Chondrocyte (in vitro differentiated cells): ENCODE data around the gene XPO1. TPM values are rescaled to one million over a fixed set of nuclear protein-coding genes. Genes with fewer than 3 reads are reported as not detected.

ENCODE experiments used
- DNase-seq: peaks from one replicate; pipeline ENCODE4 v3.0.0; 2021; ENCODE audit warnings: mixed read lengths, low spot score
- H3K27ac Mint-ChIP-seq: one replicate; pipeline ENCODE4 v1.8.0; 2021; ENCODE audit warnings: mild to moderate bottlenecking, moderate library complexity, mixed read lengths; ENCODE audit not compliant: unreplicated experiment
- H3K27me3 Mint-ChIP-seq: 2 replicates; pipeline ENCODE4 v1.8.0; 2021; ENCODE audit warnings: low read depth, mixed read lengths
- H3K36me3 Mint-ChIP-seq: 2 replicates; pipeline ENCODE4 v1.8.0; 2021; ENCODE audit warnings: low read depth, mixed read lengths
- H3K4me1 Mint-ChIP-seq: 2 replicates; pipeline ENCODE4 v1.8.0; 2021; ENCODE audit warnings: low read depth, mild to moderate bottlenecking, mixed read lengths
- H3K4me3 Mint-ChIP-seq: one replicate; pipeline ENCODE4 v1.8.0; 2021; ENCODE audit warnings: mild to moderate bottlenecking, moderate library complexity, mixed read lengths; ENCODE audit not compliant: unreplicated experiment
- H3K9me3 Mint-ChIP-seq: 2 replicates; pipeline ENCODE4 v1.8.0; 2021; ENCODE audit warnings: low read depth, mixed read lengths
- total RNA-seq: library from RNA; stranded (reverse); gene quantifications from 3 replicates; pipeline ENCODE4 v1.2.1, GENCODE V29; 2021
- TF ChIP-seq, protein P1 (sequence below): fragments of 200-600 bp; sonication (generic); IDR thresholded peaks from 2 replicates; pipeline ENCODE4 v1.5.0; 2021; ENCODE audit warnings: antibody characterized with exemption, mild to moderate bottlenecking, moderate library complexity

Gene XPO1
- total RNA-seq, 1 donor from 2014 or later, result 89.8 TPM

DNA sequence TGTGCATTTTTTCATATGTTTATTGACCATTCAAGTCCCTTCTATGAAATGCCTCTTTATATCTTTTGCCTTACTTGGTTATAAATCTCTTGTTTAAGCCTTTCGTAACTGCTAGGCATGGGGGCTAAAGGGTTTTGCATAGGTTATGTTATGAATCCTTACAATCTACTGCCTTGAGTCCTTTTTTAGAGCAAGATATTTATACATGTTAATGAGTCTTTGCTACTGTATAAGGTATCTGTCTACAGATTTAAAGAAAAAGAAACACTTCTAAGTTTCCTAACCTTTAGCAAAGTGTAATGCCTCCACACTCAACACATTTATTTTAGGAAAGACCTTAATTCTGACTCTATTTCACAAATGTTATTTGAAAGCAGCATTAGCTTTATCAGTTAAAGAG lies 43.6 kb upstream of the XPO1 start:
- Mint-ChIP-seq H3K27ac (no peak overlapping the region), H3K4me3 (no peak overlapping the region)

DNA sequence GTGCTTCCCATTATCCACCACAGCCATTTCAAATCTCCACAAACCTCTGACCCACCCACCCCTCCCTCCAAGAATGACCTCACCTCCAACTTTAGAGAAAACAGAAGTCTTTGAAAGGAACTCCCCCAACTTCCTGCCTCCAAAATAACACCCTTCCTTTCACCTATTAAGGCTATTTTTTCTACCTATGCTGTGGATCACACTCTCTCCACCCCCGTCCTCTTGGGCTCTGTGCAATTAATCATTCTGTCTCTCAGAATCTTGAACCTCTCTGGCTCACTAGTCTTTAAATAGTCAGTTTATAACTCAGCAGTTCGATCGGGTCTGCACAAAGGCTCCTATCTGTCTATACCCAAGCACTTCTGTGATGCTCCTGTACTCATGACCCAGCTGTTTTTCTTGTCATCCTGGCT lies 37.3 kb upstream of the XPO1 start:
- Mint-ChIP-seq H3K9me3 (no peaks in the 10 kb centered on the region), H3K27me3 (no peaks in the 10 kb centered on the region), H3K4me1 (peaks cover 6% of the 10 kb centered on the region), H3K4me3 (no peak overlapping the region), H3K27ac (peak overlapping the region; percentile 7), H3K36me3 (no peaks in the 10 kb centered on the region)
- DNase-seq, result no peak
- TF ChIP-seq, protein P1, sequence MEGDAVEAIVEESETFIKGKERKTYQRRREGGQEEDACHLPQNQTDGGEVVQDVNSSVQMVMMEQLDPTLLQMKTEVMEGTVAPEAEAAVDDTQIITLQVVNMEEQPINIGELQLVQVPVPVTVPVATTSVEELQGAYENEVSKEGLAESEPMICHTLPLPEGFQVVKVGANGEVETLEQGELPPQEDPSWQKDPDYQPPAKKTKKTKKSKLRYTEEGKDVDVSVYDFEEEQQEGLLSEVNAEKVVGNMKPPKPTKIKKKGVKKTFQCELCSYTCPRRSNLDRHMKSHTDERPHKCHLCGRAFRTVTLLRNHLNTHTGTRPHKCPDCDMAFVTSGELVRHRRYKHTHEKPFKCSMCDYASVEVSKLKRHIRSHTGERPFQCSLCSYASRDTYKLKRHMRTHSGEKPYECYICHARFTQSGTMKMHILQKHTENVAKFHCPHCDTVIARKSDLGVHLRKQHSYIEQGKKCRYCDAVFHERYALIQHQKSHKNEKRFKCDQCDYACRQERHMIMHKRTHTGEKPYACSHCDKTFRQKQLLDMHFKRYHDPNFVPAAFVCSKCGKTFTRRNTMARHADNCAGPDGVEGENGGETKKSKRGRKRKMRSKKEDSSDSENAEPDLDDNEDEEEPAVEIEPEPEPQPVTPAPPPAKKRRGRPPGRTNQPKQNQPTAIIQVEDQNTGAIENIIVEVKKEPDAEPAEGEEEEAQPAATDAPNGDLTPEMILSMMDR, result no peak

More for the DNA sequence above, 43.6 kb upstream of the XPO1 start:
- Mint-ChIP-seq H3K36me3 (no peaks in the 10 kb centered on the region), H3K4me1 (no peaks in the 10 kb centered on the region), H3K9me3 (no peaks in the 10 kb centered on the region), H3K27me3 (no peaks in the 10 kb centered on the region)
- no peak for DNase-seq
- TF ChIP-seq, protein P1, result no peak

DNA sequence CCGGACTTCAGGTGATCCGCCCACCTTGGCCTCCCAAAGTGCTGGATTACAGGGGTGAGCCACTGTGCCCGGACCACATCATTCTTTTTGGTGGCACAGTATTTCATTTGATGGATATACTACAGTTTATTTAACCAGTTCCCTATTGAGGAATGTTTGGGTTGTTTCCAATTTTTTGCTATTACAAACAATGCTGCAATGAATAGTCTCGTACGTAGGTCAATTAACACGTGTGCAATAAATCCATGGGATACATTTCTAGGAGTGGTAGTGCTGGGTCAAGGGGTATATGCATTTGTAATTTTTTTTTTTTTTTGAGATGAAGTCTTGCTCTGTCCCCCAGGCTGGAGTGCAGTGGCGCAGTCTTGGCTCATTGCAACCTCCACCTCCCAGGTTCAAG lies 28.4 kb upstream of the XPO1 start:
- Mint-ChIP-seq H3K4me3 (no peak overlapping the region), H3K27me3 (peaks cover 5% of the 10 kb centered on the region), H3K9me3 (no peaks in the 10 kb centered on the region), H3K4me1 (peaks cover 5% of the 10 kb centered on the region), H3K27ac (no peak overlapping the region), H3K36me3 (no peaks in the 10 kb centered on the region)
- TF ChIP-seq, protein P1, result no peak
- no peak for DNase-seq

DNA sequence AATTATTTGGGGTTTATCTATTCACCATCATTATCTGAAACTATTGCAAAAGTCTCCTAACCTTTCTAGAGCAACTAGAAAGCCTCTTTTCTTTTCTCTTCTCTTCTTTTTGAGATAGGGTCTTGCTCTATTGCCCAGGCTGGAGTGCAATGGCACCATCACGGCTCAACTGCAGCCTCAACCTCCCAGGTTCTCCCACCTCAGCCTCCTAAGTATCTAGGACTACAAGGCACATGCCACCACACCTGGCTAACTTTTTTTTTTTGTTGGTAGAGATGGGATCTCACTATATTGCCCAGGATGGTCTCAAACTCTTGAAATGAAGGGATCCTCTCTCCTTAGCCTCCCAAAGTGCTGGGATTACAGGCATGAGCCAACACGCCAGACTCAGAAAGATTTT lies 24.5 kb upstream of the XPO1 start:
- H3K4me1 Mint-ChIP-seq, result peaks cover 5% of the 10 kb centered on the region
- peaks cover 5% of the 10 kb centered on the region for H3K27me3 Mint-ChIP-seq
- no peak overlapping the region for H3K4me3 Mint-ChIP-seq
- no peaks in the 10 kb centered on the region for H3K9me3 Mint-ChIP-seq
- TF ChIP-seq, protein P1, result no peak
- DNase-seq, result no peak
- H3K27ac Mint-ChIP-seq, result no peak overlapping the region
- H3K36me3 Mint-ChIP-seq, result no peaks in the 10 kb centered on the region

DNA sequence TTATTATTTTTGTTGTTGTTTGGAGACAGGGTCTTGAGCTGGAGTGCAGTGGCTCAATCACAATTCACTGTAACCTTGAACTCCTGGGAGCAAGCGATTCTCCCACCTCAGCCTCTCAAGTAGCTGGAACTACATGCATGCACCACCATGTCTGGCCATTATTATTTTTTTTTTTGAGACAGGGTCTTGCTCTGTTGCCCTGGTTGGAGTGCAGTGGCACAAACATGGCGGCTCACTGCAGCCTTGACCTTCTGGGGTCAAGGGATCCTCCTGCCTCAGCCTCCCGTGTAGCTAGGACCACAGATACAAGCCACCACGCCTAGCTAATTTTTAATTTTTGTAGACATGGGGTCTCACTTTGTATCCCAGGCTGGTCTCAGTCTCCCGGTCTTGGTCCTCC lies 20.0 kb upstream of the XPO1 start:
- H3K27ac Mint-ChIP-seq, result no peak overlapping the region
- peaks cover 5% of the 10 kb centered on the region for H3K27me3 Mint-ChIP-seq
- no peaks in the 10 kb centered on the region for H3K4me1 Mint-ChIP-seq
- TF ChIP-seq, protein P1, result no peak
- H3K9me3 Mint-ChIP-seq, result no peaks in the 10 kb centered on the region
- no peak overlapping the region for H3K4me3 Mint-ChIP-seq
- DNase-seq, result no peak
- H3K36me3 Mint-ChIP-seq, result no peaks in the 10 kb centered on the region
